Measurements from ENCODE around the gene CCNA2.

The CCNA2 gene

GRCh38 chr4:121818215-121818614 lies 5.5 kb downstream of the CCNA2 start:
- no peaks in the 10 kb centered on the region for H3K27me3 ChIP-seq (ENCODE audit: insufficient read depth, poor library complexity, severe bottlenecking)
- no peak for TF ChIP-seq CTCF (IDR thresholded peaks at IDR 0.05; ENCODE audit: insufficient read depth, low read length)
- TF ChIP-seq SPI1 (IDR thresholded peaks at IDR 0.05; ENCODE audit: borderline replicate concordance, low read depth): no peak
- no peak for TF ChIP-seq REST (IDR thresholded peaks at IDR 0.05; ENCODE audit: insufficient replicate concordance, low read depth)
- TF ChIP-seq GABPA (IDR thresholded peaks at IDR 0.05; ENCODE audit: low read depth): no peak
- TF ChIP-seq POLR2AphosphoS5 (IDR thresholded peaks at IDR 0.05; ENCODE audit: low read depth): no peak
- no peak overlapping the region for H3K4me3 ChIP-seq (replicated peaks; ENCODE audit: insufficient read depth, low read length)
- no peak for DNase-seq (ENCODE audit: low read depth in 1 of 2, low spot score in 1 of 2)
- H3K27ac ChIP-seq (replicated peaks): no peak overlapping the region

- Histone ChIP-seq H3K27ac (replicated peaks) (no peak overlapping the region), H3K27me3 (ENCODE audit: insufficient read depth, poor library complexity, severe bottlenecking) (no peaks in the 10 kb centered on the region), H3K4me3 (replicated peaks; ENCODE audit: insufficient read depth, low read length) (no peak overlapping the region)
- peak; percentile 30; the same call in 1 of the 2 replicates for TF ChIP-seq POLR2AphosphoS5 (IDR thresholded peaks at IDR 0.05; ENCODE audit: low read depth)
- no peak for TF ChIP-seq GABPA (IDR thresholded peaks at IDR 0.05; ENCODE audit: low read depth)
- no peak for TF ChIP-seq SPI1 (IDR thresholded peaks at IDR 0.05; ENCODE audit: borderline replicate concordance, low read depth)
- DNase-seq (ENCODE audit: low read depth in 1 of 2, low spot score in 1 of 2): no peak
These were observed 6.0 kb downstream of the CCNA2 start for GRCh38 chr4:121817701-121818100.

- Histone ChIP-seq H3K27me3 (ENCODE audit: insufficient read depth, poor library complexity, severe bottlenecking) (no peaks in the 10 kb centered on the region), H3K27ac (replicated peaks) (no peak overlapping the region)
- no peak for TF ChIP-seq CTCF (IDR thresholded peaks at IDR 0.05; ENCODE audit: insufficient read depth, low read length)
These were observed 6.7 kb downstream of the CCNA2 start for GRCh38 chr4:121817006-121817405.

GRCh38 chr4:121814756-121815155 lies 8.9 kb downstream of the CCNA2 start:
- H3K27me3 ChIP-seq (ENCODE audit: insufficient read depth, poor library complexity, severe bottlenecking): no peaks in the 10 kb centered on the region
- no peak overlapping the region for H3K27ac ChIP-seq (replicated peaks)
- H3K4me3 ChIP-seq (replicated peaks; ENCODE audit: insufficient read depth, low read length): no peak overlapping the region
- no peak for TF ChIP-seq SPI1 (IDR thresholded peaks at IDR 0.05; ENCODE audit: borderline replicate concordance, low read depth)
- no peak for TF ChIP-seq CTCF (IDR thresholded peaks at IDR 0.05; ENCODE audit: insufficient read depth, low read length)
- TF ChIP-seq POLR2AphosphoS5 (IDR thresholded peaks at IDR 0.05; ENCODE audit: low read depth): no peak
- DNase-seq (ENCODE audit: low read depth in 1 of 2, low spot score in 1 of 2): no peak

More at GRCh38 chr4:121817006-121817405, 6.7 kb downstream of the CCNA2 start:
- no peak for DNase-seq (ENCODE audit: low read depth in 1 of 2, low spot score in 1 of 2)
- no peak overlapping the region for H3K4me3 ChIP-seq (replicated peaks; ENCODE audit: insufficient read depth, low read length)

GRCh38 chr4:121811122-121811521 lies 12.6 kb downstream of the CCNA2 start:
- no peak for DNase-seq (ENCODE audit: low read depth in 1 of 2, low spot score in 1 of 2)
- no peak overlapping the region for H3K4me3 ChIP-seq (replicated peaks; ENCODE audit: insufficient read depth, low read length)
- TF ChIP-seq POLR2AphosphoS5 (IDR thresholded peaks at IDR 0.05; ENCODE audit: low read depth): no peak
- TF ChIP-seq CTCF (IDR thresholded peaks at IDR 0.05; ENCODE audit: insufficient read depth, low read length): no peak
- no peak for TF ChIP-seq GABPA (IDR thresholded peaks at IDR 0.05; ENCODE audit: low read depth)
- TF ChIP-seq REST (IDR thresholded peaks at IDR 0.05; ENCODE audit: insufficient replicate concordance, low read depth): no peak
- TF ChIP-seq SPI1 (IDR thresholded peaks at IDR 0.05; ENCODE audit: borderline replicate concordance, low read depth): no peak
- H3K27ac ChIP-seq (replicated peaks): no peak overlapping the region
- no peaks in the 10 kb centered on the region for H3K27me3 ChIP-seq (ENCODE audit: insufficient read depth, poor library complexity, severe bottlenecking)

Data from HL-60 (cell line).